GM21360 (cell line): Measurements from ENCODE around the gene AIFM1.
"Not testable (repeated sequence)": the region's sequence is repeated elsewhere in the genome, so short reads cannot be mapped to it uniquely, and the experiment has no call there.

ENCODE experiments used
- ATAC-seq: cut with Tn5 transposase; IDR thresholded peaks from one replicate; pipeline ENCODE4 v1.9.1; 2021; ENCODE audit warnings: mild to moderate bottlenecking, moderate library complexity; ENCODE audit not compliant: unreplicated experiment

Gene AIFM1

GRCh38 chrX:130120746-130121504 lies 44.7 kb downstream of the AIFM1 start:
- ATAC-seq = peak; percentile 51

- ATAC-seq = peak; percentile 39
Observed at GRCh38 chrX:130120321-130120731, 45.3 kb downstream of the AIFM1 start.

GRCh38 chrX:130119312-130119898 lies 46.2 kb downstream of the AIFM1 start:
- ATAC-seq = no peak

GRCh38 chrX:130118441-130119311 lies 47.0 kb downstream of the AIFM1 start:
- no peak for ATAC-seq

- ATAC-seq = no peak
Observed at GRCh38 chrX:130117166-130117565, 48.5 kb downstream of the AIFM1 start.

GRCh38 chrX:130115119-130115885 lies 50.3 kb downstream of the AIFM1 start:
- not testable (repeated sequence) for ATAC-seq

- ATAC-seq = no peak
Observed at GRCh38 chrX:130114141-130114588, 51.5 kb downstream of the AIFM1 start.

- no peak for ATAC-seq
Observed at GRCh38 chrX:130111220-130112154, 54.2 kb downstream of the AIFM1 start.

- ATAC-seq = peak; percentile 32
Observed at GRCh38 chrX:130110379-130111219, 55.0 kb downstream of the AIFM1 start, which contains the start of gene ELF4. ELF4 (minus strand) TSS chrX:130110497; CDS start chrX:130081330, 29,167 bp downstream.

- ATAC-seq = no peak
Observed at GRCh38 chrX:130109429-130110378, 55.9 kb downstream of the AIFM1 start.

GRCh38 chrX:130108647-130109428 lies 56.8 kb downstream of the AIFM1 start:
- ATAC-seq = peak; percentile 60

- no peak for ATAC-seq
Observed at GRCh38 chrX:130106071-130106470, 59.6 kb downstream of the AIFM1 start.

- no peak for ATAC-seq
Observed at GRCh38 chrX:130105244-130105643, 60.4 kb downstream of the AIFM1 start.

- ATAC-seq = no peak
Observed at GRCh38 chrX:130103605-130104004, 62.0 kb downstream of the AIFM1 start.

GRCh38 chrX:130100180-130100579 lies 65.5 kb downstream of the AIFM1 start:
- no peak for ATAC-seq

GRCh38 chrX:130098210-130098552 lies 67.5 kb downstream of the AIFM1 start:
- no peak for ATAC-seq
